PC-9 (cell line): Measurements from ENCODE around the gene EYS. TPM values are rescaled to one million over a fixed set of nuclear protein-coding genes. Genes with fewer than 3 reads are reported as not detected.

Experiments used
- BruUV-seq: library from RNA; stranded (reverse); fragments of 400-500 nt; replicated peaks from 2 replicates; lab custom pipeline; 2021; lab: Mats Ljungman, UMichigan
- CTCF ChIA-PET: fragments of 300-600 bp; sonication (Branson Sonifier 250); formaldehyde crosslinking; loops from one replicate; lab custom pipeline; 2022; ENCODE audit warnings: antibody characterized with exemption; lab: Charles Lee
- POLR2A ChIA-PET: fragments of 300-600 bp; sonication (Branson Sonifier 250); formaldehyde crosslinking; loops from one replicate; lab custom pipeline; 2022; ENCODE audit warnings: antibody characterized with exemption; ENCODE audit not compliant: unreplicated experiment; lab: Charles Lee
- DNase-seq, 2 experiments: peaks; one replicate each; pipeline versions ENCODE4 v3.0.0 to v3.0.0-alpha.2; 2015 to 2022; ENCODE audit warnings: mixed read lengths in 1 of 2
- H2AFZ ChIP-seq: fragments of 200-600 bp; sonication (generic); 2 replicates; pipeline ENCODE4 v1.8.1; 2017; ENCODE audit warnings: antibody characterized with exemption
- H3F3A ChIP-seq: fragments of 200-600 bp; sonication (generic); 2 replicates; pipeline ENCODE4 v1.8.1; 2017; ENCODE audit warnings: antibody characterized with exemption, mild to moderate bottlenecking, low read depth; ENCODE audit not compliant: insufficient read depth
- H3K27ac ChIP-seq: fragments of 200-600 bp; sonication (generic); 2 replicates; pipeline ENCODE4 v1.6.1; 2016; ENCODE audit warnings: mixed run types
- H3K27me3 ChIP-seq: fragments of 200-600 bp; sonication (generic); 2 replicates; pipeline ENCODE4 v1.6.1; 2016; ENCODE audit warnings: low read depth, mixed run types; ENCODE audit not compliant: insufficient read depth
- H3K36me3 ChIP-seq: fragments of 200-600 bp; sonication (generic); 2 replicates; pipeline ENCODE4 v1.6.1; 2016; ENCODE audit warnings: low read depth, mixed run types
- H3K4me1 ChIP-seq: fragments of 200-600 bp; sonication (generic); replicated peaks from 2 replicates; pipeline ENCODE4 v1.6.1; 2016; ENCODE audit warnings: mixed run types; ENCODE audit not compliant: insufficient read depth
- H3K4me2 ChIP-seq: fragments of 200-600 bp; sonication (generic); 2 replicates; pipeline ENCODE4 v1.6.1; 2017; ENCODE audit warnings: mixed run types
- H3K4me3 ChIP-seq: fragments of 200-600 bp; sonication (generic); 2 replicates; pipeline ENCODE4 v1.6.1; 2016; ENCODE audit warnings: mixed run types
- H3K79me2 ChIP-seq: fragments of 200-600 bp; sonication (generic); 2 replicates; pipeline ENCODE4 v1.6.1; 2017; ENCODE audit warnings: low read depth, mixed run types
- H3K9me2 ChIP-seq: fragments of 200-600 bp; sonication (generic); 2 replicates; pipeline ENCODE4 v1.8.1; 2017; ENCODE audit warnings: mild to moderate bottlenecking; ENCODE audit not compliant: insufficient read depth
- H3K9me3 ChIP-seq: fragments of 200-600 bp; sonication (generic); 2 replicates; pipeline ENCODE4 v1.8.1; 2016; ENCODE audit warnings: low read depth; ENCODE audit not compliant: insufficient read depth
- H4K20me1 ChIP-seq: fragments of 200-600 bp; sonication (generic); 2 replicates; pipeline ENCODE4 v1.8.1; 2017; ENCODE audit not compliant: insufficient read depth
- CTCF ChIP-seq: fragments of 200-600 bp; sonication (generic); conservative IDR thresholded peaks from 2 replicates; pipeline ENCODE4 v1.6.1; 2017; ENCODE audit warnings: mixed run types, antibody characterized with exemption, mild to moderate bottlenecking, moderate library complexity
- EZH2 ChIP-seq: fragments of 200-600 bp; sonication (generic); IDR thresholded peaks from 2 replicates; pipeline ENCODE4 v1.8.0; 2017; ENCODE audit warnings: antibody characterized with exemption, low read depth
- intact Hi-C: fragments of 100-400 bp; cut with micrococcal nuclease; formaldehyde crosslinking; loops from one replicate; pipeline ENCODE4 v1.10.0; 2022; ENCODE audit not compliant: unreplicated experiment
- total RNA-seq: library from RNA; stranded (reverse); gene quantifications from 2 replicates; pipeline ENCODE4 v1.2.3, GENCODE V29; 2021

Gene EYS
- total RNA-seq, 1 experiment from 2014 or later = not detected

- Histone ChIP-seq H3K79me2 (no peaks in the 10 kb centered on the region), H3K4me1 (no peaks in the 10 kb centered on the region), H3K4me2 (no peak overlapping the region), H3K4me3 (no peak overlapping the region), H3F3A (no peaks in the 10 kb centered on the region), H3K9me2 (no peaks in the 10 kb centered on the region), H3K36me3 (no peaks in the 10 kb centered on the region), H3K27me3 (no peaks in the 10 kb centered on the region), H2AFZ (no peak overlapping the region), H3K27ac (no peak overlapping the region), H4K20me1 (no peaks in the 10 kb centered on the region), H3K9me3 (no peaks in the 10 kb centered on the region)
- TF ChIP-seq EZH2 = no peak
- BruUV-seq = no TSS peak
- intact Hi-C loops = no loop called here
- POLR2A ChIA-PET = no interaction called here
- CTCF ChIA-PET = interaction anchor here (0.6 kb wide), 1 partner anchor 97 kb away, joined by 3 read pairs; no protein-coding TSS in a partner anchor
- no peak for DNase-seq
These were observed 1473.3 kb downstream of the EYS start for GRCh38 chr6:64233746-64234145.

- Histone ChIP-seq H3K79me2 (no peaks in the 10 kb centered on the region), H3K4me3 (no peak overlapping the region), H3K27me3 (no peaks in the 10 kb centered on the region), H3K36me3 (no peaks in the 10 kb centered on the region), H2AFZ (no peak overlapping the region), H3F3A (no peaks in the 10 kb centered on the region), H3K27ac (no peak overlapping the region), H4K20me1 (no peaks in the 10 kb centered on the region), H3K4me1 (no peaks in the 10 kb centered on the region), H3K9me3 (no peaks in the 10 kb centered on the region), H3K9me2 (no peaks in the 10 kb centered on the region), H3K4me2 (no peak overlapping the region)
- no TSS peak for BruUV-seq
- no peak for TF ChIP-seq CTCF
- intact Hi-C loops = no loop called here
- DNase-seq = no peak
- ChIA-PET CTCF (no interaction called here), POLR2A (no interaction called here)
These were observed 1475.1 kb downstream of the EYS start for GRCh38 chr6:64231928-64232327.

GRCh38 chr6:64230530-64230929, 1476.5 kb downstream of the EYS start:
- no TSS peak for BruUV-seq
- H3K9me2 ChIP-seq = no peaks in the 10 kb centered on the region

More at GRCh38 chr6:64230530-64230929, 1476.5 kb downstream of the EYS start:
- no peaks in the 10 kb centered on the region for H3K79me2 ChIP-seq
- H3K4me3 ChIP-seq = no peak overlapping the region
- H3K9me3 ChIP-seq = no peaks in the 10 kb centered on the region
- no peak for TF ChIP-seq CTCF
- no peak for TF ChIP-seq EZH2
- POLR2A ChIA-PET = no interaction called here
- CTCF ChIA-PET = no interaction called here
- no peak overlapping the region for H3K4me2 ChIP-seq
- intact Hi-C loops = no loop called here
- no peak overlapping the region for H3K27ac ChIP-seq
- H3K4me1 ChIP-seq = no peaks in the 10 kb centered on the region
- no peaks in the 10 kb centered on the region for H4K20me1 ChIP-seq
- no peak overlapping the region for H2AFZ ChIP-seq
- H3K36me3 ChIP-seq = no peaks in the 10 kb centered on the region
- H3F3A ChIP-seq = no peaks in the 10 kb centered on the region
- DNase-seq = no peak
- H3K27me3 ChIP-seq = no peaks in the 10 kb centered on the region
